H1 (cell line): Measurements from ENCODE around the gene IFNL3. TPM values are rescaled to one million over a fixed set of nuclear protein-coding genes. Genes with fewer than 3 reads are reported as not detected.

Source experiments
- CTCF ChIA-PET: fragments of 300-600 bp; sonication (Branson Sonifier 250); formaldehyde crosslinking; loops from one replicate; lab custom pipeline; 2021; ENCODE audit not compliant: partially characterized antibody; lab: Charles Lee
- POLR2A ChIA-PET: fragments of 300-600 bp; sonication (Branson Sonifier 250); formaldehyde crosslinking; loops from one replicate; lab custom pipeline; 2021; ENCODE audit warnings: inconsistent platforms; ENCODE audit not compliant: partially characterized antibody; lab: Charles Lee
- DNase-seq, 2 experiments: peaks; one replicate each; pipeline versions ENCODE4 v3.0.0 to v3.0.0-alpha.2; 2010 to 2022; ENCODE audit warnings: low spot score in 2 of 2, low read depth in 1 of 2, mixed read lengths in 1 of 2
- FAIRE-seq: peaks from 2 replicates; lab custom pipeline; 2011; peaks lifted over from hg19 to GRCh38; lab: Jason Lieb, UNC
- H2AFZ ChIP-seq: 2 replicates; pipeline ENCODE4 v1.8.1; 2012; ENCODE audit warnings: low read length, inconsistent platforms
- H2AK5ac ChIP-seq: 2 replicates; pipeline ENCODE4 v1.6.1; 2013; ENCODE audit warnings: low read depth, low read length
- H2BK120ac ChIP-seq: replicated peaks from 2 replicates; pipeline ENCODE3; 2013; ENCODE audit warnings: low read depth, low read length, inconsistent platforms
- H2BK12ac ChIP-seq: 2 replicates; pipeline ENCODE4 v1.6.1; 2013; ENCODE audit warnings: low read depth, low read length
- H2BK15ac ChIP-seq: 2 replicates; pipeline ENCODE4 v1.6.1; 2013; ENCODE audit warnings: low read length
- H2BK20ac ChIP-seq: 2 replicates; pipeline ENCODE4 v1.6.1; 2013; ENCODE audit warnings: low read length
- H2BK5ac ChIP-seq: 2 replicates; pipeline ENCODE4 v1.6.1; 2013; ENCODE audit warnings: low read depth, low read length
- H3K14ac ChIP-seq: 2 replicates; pipeline ENCODE4 v1.6.1; 2013; ENCODE audit warnings: inconsistent platforms; ENCODE audit not compliant: insufficient read length
- H3K18ac ChIP-seq: 2 replicates; pipeline ENCODE4 v1.6.1; 2013; ENCODE audit warnings: low read length; ENCODE audit errors: extremely low read depth
- H3K23ac ChIP-seq: 2 replicates; pipeline ENCODE4 v1.6.1; 2013; ENCODE audit warnings: inconsistent platforms; ENCODE audit not compliant: insufficient read length
- H3K23me2 ChIP-seq: 2 replicates; pipeline ENCODE4 v1.6.1; 2013; ENCODE audit warnings: low read depth, low read length
- H3K27ac ChIP-seq: 2 replicates; pipeline ENCODE4 v1.6.1; 2011; ENCODE audit warnings: low read depth, low read length, inconsistent platforms
- H3K27me3 ChIP-seq, 4 experiments: replicated peaks in 1 of 4; 1 replicate in 1 of 4; 2 replicates in 3 of 4; pipeline versions ENCODE4 v1.6.1 to v1.8.1; 2011 to 2013; ENCODE audit warnings: low read length in 3 of 4, mild to moderate bottlenecking in 3 of 4, inconsistent platforms in 2 of 4, mixed read lengths in 2 of 4, moderate library complexity in 1 of 4; ENCODE audit not compliant: control insufficient read depth in 3 of 4, insufficient read depth in 3 of 4; ENCODE audit errors: extremely low read depth in 1 of 4
- H3K36me3 ChIP-seq, 4 experiments: 2 replicates each; pipeline versions ENCODE4 v1.6.1 to v1.8.1; 2011 to 2013; ENCODE audit warnings: mild to moderate bottlenecking in 4 of 4, low read length in 3 of 4, moderate library complexity in 2 of 4, control low read depth in 1 of 4, inconsistent platforms in 1 of 4; ENCODE audit not compliant: insufficient read depth in 4 of 4, control insufficient read depth in 2 of 4
- H3K4ac ChIP-seq: replicated peaks from 2 replicates; pipeline ENCODE3; 2013; ENCODE audit warnings: low read length, low read depth, mixed read lengths, inconsistent platforms; ENCODE audit not compliant: insufficient read length
- H3K4me1 ChIP-seq, 4 experiments: replicated peaks in 1 of 4; 1 replicate in 1 of 4; 2 replicates in 3 of 4; pipeline versions ENCODE4 v1.6.1 to v1.8.1; 2011 to 2013; ENCODE audit warnings: low read length in 3 of 4, inconsistent platforms in 2 of 4, mixed read lengths in 1 of 4; ENCODE audit not compliant: insufficient read depth in 4 of 4, control insufficient read depth in 3 of 4
- H3K4me2 ChIP-seq, 2 experiments: 2 replicates each; pipeline versions ENCODE4 v1.6.1 to v1.8.1; 2011 to 2013; ENCODE audit warnings: low read depth in 2 of 2, low read length in 2 of 2, control low read depth in 1 of 2, inconsistent platforms in 1 of 2, mild to moderate bottlenecking in 1 of 2; ENCODE audit not compliant: insufficient read depth in 1 of 2
- H3K4me3 ChIP-seq, 4 experiments: fragments of 200-600, 300-600 bp in 1 of 4; sonication (generic), shearing (Covaris generic), sonication (Bioruptor Twin) in 1 of 4; 2 replicates each; pipeline versions ENCODE4 v1.5.1 to v1.8.1; 2011 to 2016; ENCODE audit warnings: low read length in 4 of 4, low read depth in 3 of 4, control low read depth in 2 of 4, inconsistent platforms in 2 of 4, mild to moderate bottlenecking in 2 of 4, mixed read lengths in 1 of 4, moderate library complexity in 1 of 4; ENCODE audit not compliant: insufficient read depth in 2 of 4; ENCODE audit errors: extremely low read depth in 1 of 4
- H3K56ac ChIP-seq: replicated peaks from 2 replicates; pipeline ENCODE3; 2013; ENCODE audit warnings: low read depth, mild to moderate bottlenecking, mixed read lengths, low read length, inconsistent platforms; ENCODE audit not compliant: insufficient read length
- H3K79me1 ChIP-seq: 2 replicates; pipeline ENCODE4 v1.6.1; 2013; ENCODE audit warnings: low read depth, low read length, control low read depth
- H3K79me2 ChIP-seq, 2 experiments: 2 replicates each; pipeline versions ENCODE4 v1.6.1 to v1.8.1; 2012 to 2013; ENCODE audit warnings: low read length in 2 of 2, mild to moderate bottlenecking in 2 of 2, inconsistent platforms in 1 of 2; ENCODE audit not compliant: insufficient read depth in 2 of 2, control insufficient read depth in 1 of 2
- H3K9ac ChIP-seq, 4 experiments: replicated peaks in 1 of 4; 1 replicate in 1 of 4; 2 replicates in 3 of 4; pipeline versions ENCODE4 v1.6.1 to v1.8.1; 2011 to 2013; ENCODE audit warnings: low read depth in 3 of 4, low read length in 3 of 4, control low read depth in 2 of 4, mild to moderate bottlenecking in 2 of 4, moderate library complexity in 2 of 4, inconsistent platforms in 1 of 4; ENCODE audit errors: extremely low read depth in 1 of 4
- H3K9me3 ChIP-seq, 2 experiments: 2 replicates each; pipeline versions ENCODE4 v1.6.1 to v1.8.1; 2012 to 2013; ENCODE audit warnings: mild to moderate bottlenecking in 2 of 2, moderate library complexity in 2 of 2, control low read depth in 1 of 2, inconsistent platforms in 1 of 2, low read depth in 1 of 2, low read length in 1 of 2, mixed read lengths in 1 of 2; ENCODE audit not compliant: insufficient read depth in 2 of 2
- H4K20me1 ChIP-seq, 2 experiments: replicated peaks in 1 of 2; 2 replicates each; pipeline versions ENCODE3 to v1.8.1; 2011 to 2013; ENCODE audit warnings: inconsistent platforms in 2 of 2, low read length in 2 of 2, mild to moderate bottlenecking in 1 of 2; ENCODE audit not compliant: insufficient read depth in 2 of 2, control insufficient read depth in 1 of 2
- H4K5ac ChIP-seq: 2 replicates; pipeline ENCODE4 v1.6.1; 2013; ENCODE audit warnings: low read length, low read depth, mixed read lengths, inconsistent platforms; ENCODE audit not compliant: insufficient read length
- H4K8ac ChIP-seq: 2 replicates; pipeline ENCODE4 v1.8.0; 2013; ENCODE audit warnings: mild to moderate bottlenecking, moderate library complexity, low read length, inconsistent platforms; ENCODE audit not compliant: insufficient read depth; ENCODE audit errors: extremely low read depth
- H4K91ac ChIP-seq: replicated peaks from 2 replicates; pipeline ENCODE3; 2013; ENCODE audit warnings: low read length, mixed read lengths, inconsistent platforms; ENCODE audit not compliant: insufficient read length
- CREB1 ChIP-seq: IDR thresholded peaks from 2 replicates; pipeline ENCODE4 v1.6.1; 2012; ENCODE audit warnings: inconsistent platforms
- KDM4A ChIP-seq: IDR thresholded peaks from one replicate; pipeline ENCODE4 v1.7.1; 2012; ENCODE audit warnings: low read depth, mild to moderate bottlenecking, moderate library complexity, low read length, inconsistent platforms; ENCODE audit not compliant: severe bottlenecking
- KDM5A ChIP-seq: fragments of 200-600 bp; IDR thresholded peaks from 2 replicates; pipeline ENCODE4 v1.7.1; 2012; ENCODE audit warnings: mild to moderate bottlenecking, low read length, inconsistent platforms, mixed read lengths
- MAFK ChIP-seq: IDR thresholded peaks from 2 replicates; pipeline ENCODE4 v1.6.1; 2012; ENCODE audit warnings: low read depth, mild to moderate bottlenecking, improper control_type of control experiment, low read length
- POLR2A ChIP-seq, 2 experiments: IDR thresholded peaks; 1 replicate in 1 of 2; 2 replicates in 1 of 2; pipeline ENCODE4 v1.6.1; 2011; ENCODE audit warnings: low read depth in 2 of 2, low read length in 2 of 2, mild to moderate bottlenecking in 2 of 2; ENCODE audit errors: control extremely low read depth in 1 of 2
- RNF2 ChIP-seq: fragments of 200-900, 300-1000 bp; sonication (generic); IDR thresholded peaks from 2 replicates; pipeline ENCODE4 v1.7.1; 2016; ENCODE audit warnings: borderline replicate concordance, low read depth, mild to moderate bottlenecking, antibody characterized with exemption, low read length; ENCODE audit not compliant: poor library complexity, severe bottlenecking; ENCODE audit errors: missing control alignments
- SUZ12 ChIP-seq: fragments of 200-600 bp; sonication (generic); IDR thresholded peaks from 2 replicates; pipeline ENCODE4 v1.6.1; 2012; ENCODE audit warnings: mild to moderate bottlenecking, inconsistent platforms, low read length, moderate library complexity, mixed read lengths
- TCF12 ChIP-seq: IDR thresholded peaks from 2 replicates; pipeline ENCODE4 v1.6.1; 2011; ENCODE audit warnings: low read depth, mild to moderate bottlenecking, low read length
- TEAD4 ChIP-seq: IDR thresholded peaks from 2 replicates; pipeline ENCODE4 v1.6.1; 2012; ENCODE audit warnings: low read depth, low read length, inconsistent platforms, mixed read lengths
- USF2 ChIP-seq: IDR thresholded peaks from 2 replicates; pipeline ENCODE4 v1.6.1; 2011; ENCODE audit warnings: low read length, improper control_type of control experiment
- WGBS, 2 experiments: shearing (Covaris generic) in 1 of 2; methylation state at CpG; one replicate each; pipeline versions ENCODE4 v1.1.6 to v1.1.7; 2013 to 2015; ENCODE audit warnings: low lambda C conversion rate in 2 of 2, mixed read lengths in 2 of 2, inconsistent platforms in 1 of 2, low coverage in 1 of 2, missing lambda C conversion rate in 1 of 2; ENCODE audit not compliant: insufficient replicate concordance in 2 of 2, insufficient coverage in 1 of 2, insufficient read length in 1 of 2; ENCODE audit errors: extremely low coverage in 1 of 2, missing lambda C conversion rate in 1 of 2; 5-methylcytosine and 5-hydroxymethylcytosine counted together
- polyA plus RNA-seq, 7 experiments: library from polyadenylated mRNA; depleted of rRNA in 3 of 7; stranded (reverse) in 5 of 7; unstranded in 2 of 7; fragments of >200 nt in 5 of 7; fragments of 200-250 nt in 2 of 7; gene quantifications; 1 replicate in 5 of 7; 2 replicates in 1 of 7; 4 replicates in 1 of 7; pipeline versions ENCODE4 v1.2.1 to v1.2.3, GENCODE V29; 2011 to 2013; ENCODE audit warnings: missing spikeins in 2 of 7, mixed read lengths in 2 of 7
- total RNA-seq: library from RNA; stranded (reverse); fragmentation: NEBNext Ultra II Directional; extraction: Animal tissue kit (Norgen Biotek cat#: 25700); gene quantifications from 2 replicates; pipeline ENCODE4 v1.2.1, GENCODE V29; 2021

IFNL3 gene
- total and polyA plus RNA-seq, 2 of the 8 experiments (the other 6 are each of a cell fraction or from before 2014, with no cell fraction given) = 0.11 TPM; not detected in 1

GRCh38 chr19:39247701-39248664 lies 3.2 kb upstream of the IFNL3 start:
- POLR2A ChIA-PET = interaction anchor here (0.8 kb wide), 1 partner anchor 78 kb away, joined by 3 read pairs; no protein-coding TSS in a partner anchor
- H3K4me1 ChIP-seq = peaks cover 0 to 14% (median 7%) of the 10 kb centered on the region in 4 experiments; a peak in 5 of 7 replicates
- no peak overlapping the region; the same call in 1 of the 2 replicates for H2AFZ ChIP-seq
- FAIRE-seq = no peak
- DNase-seq = peak in 1 of 2 experiments; percentile 69
- H4K20me1 ChIP-seq = peaks cover 0 to 5% of the 10 kb centered on the region in 2 experiments
- H3K79me1 ChIP-seq = no peaks in the 10 kb centered on the region
- H3K9ac ChIP-seq = no peak overlapping the region
- peaks cover 0 to 3% of the 10 kb centered on the region in 2 experiments; a peak in 1 of 4 replicates for H3K9me3 ChIP-seq
- no peak overlapping the region for H4K5ac ChIP-seq
- H3K4me3 ChIP-seq = peak overlapping the region in 3 of 4 experiments; percentile 10 to 51 (median 12); a peak in 4 of 8 replicates
- WGBS, 2 experiments = 17% methylated on average over 73 of the region's 92 CpGs; no CpG with 5 or more reads in 1 of the 2 experiments
- no peak overlapping the region for H4K8ac ChIP-seq
- H3K27ac ChIP-seq = no peak overlapping the region
- CTCF ChIA-PET = interaction anchor here (1.2 to 1.6 kb wide), 5 partner anchors 24 to 136 kb away, joined by 3 to 5 read pairs (median 4); no protein-coding TSS in a partner anchor
- H3K18ac ChIP-seq = peak overlapping the region; percentile 71; the same call in 1 of the 2 replicates
- no peak overlapping the region for H2BK20ac ChIP-seq
- no peak overlapping the region for H3K23ac ChIP-seq
- H3K23me2 ChIP-seq = peaks cover 8% of the 10 kb centered on the region; the same call in 1 of the 2 replicates
- no peak overlapping the region for H3K56ac ChIP-seq
- no peak overlapping the region for H2BK120ac ChIP-seq
- no peaks in the 10 kb centered on the region for H3K36me3 ChIP-seq
- no peak overlapping the region for H2BK5ac ChIP-seq
- no peak overlapping the region for H3K4ac ChIP-seq
- peaks cover 29 to 43% (median 36%) of the 10 kb centered on the region in 4 experiments for H3K27me3 ChIP-seq
- no peak overlapping the region for H2AK5ac ChIP-seq
- no peaks in the 10 kb centered on the region for H3K79me2 ChIP-seq
- no peak overlapping the region for H2BK12ac ChIP-seq
- H2BK15ac ChIP-seq = no peak overlapping the region
- H4K91ac ChIP-seq = peak overlapping the region; percentile 15
- no peak overlapping the region for H3K14ac ChIP-seq
- H3K4me2 ChIP-seq = peak overlapping the region; percentile 32 to 81
- TF ChIP-seq MAFK (no peak), USF2 (no peak), POLR2A (IDR thresholded peaks at IDR 0.05; ENCODE audit: control extremely low read depth in 1 of 2, low read depth in 2 of 2, low read length in 2 of 2) (no peak), CREB1 (no peak), TEAD4 (no peak), RNF2 (peak; percentile 19), KDM5A (no peak), KDM4A (peak; percentile 81), TCF12 (no peak), SUZ12 (peak; percentile 96)
